PC-3 (cell line): Measurements from ENCODE around the gene LATS2. TPM values are rescaled to one million over a fixed set of nuclear protein-coding genes. Genes with fewer than 3 reads are reported as not detected.
A peak's percentile ranks its signal among the peaks of the same experiment; 100 is the strongest.
"Not testable (repeated sequence)": the region's sequence is repeated elsewhere in the genome, so short reads cannot be mapped to it uniquely, and the experiment has no call there.

Source experiments
- ATAC-seq: fragments of 200-7000 bp; cut with Tn5 transposase; 2 replicates; pipeline ENCODE4 v1.9.1; 2020; ENCODE audit warnings: mild to moderate bottlenecking, moderate library complexity
- BruUV-seq: library from RNA; stranded (reverse); fragments of 400-500 nt; replicated peaks from 2 replicates; lab custom pipeline; 2021; lab: Mats Ljungman, UMichigan
- CTCF ChIA-PET: fragments of 300-600 bp; sonication (Branson Sonifier 250); formaldehyde crosslinking; loops from one replicate; lab custom pipeline; 2022; ENCODE audit warnings: antibody characterized with exemption; lab: Charles Lee
- POLR2A ChIA-PET: fragments of 300-600 bp; sonication (Branson Sonifier 250); formaldehyde crosslinking; loops from one replicate; lab custom pipeline; 2022; ENCODE audit warnings: antibody characterized with exemption; ENCODE audit not compliant: unreplicated experiment; lab: Charles Lee
- DNase-seq: peaks from one replicate; pipeline ENCODE4 v3.0.0-alpha.2; 2015
- H2AFZ ChIP-seq: fragments of 300-600 bp; sonication (generic); 2 replicates; pipeline ENCODE4 v1.6.0; 2016; ENCODE audit warnings: antibody characterized with exemption, low read length
- H3F3A ChIP-seq: fragments of 300-600 bp; sonication (generic); one replicate; pipeline ENCODE4 v1.6.0; 2017; ENCODE audit warnings: antibody characterized with exemption, low read length, control low read depth, mild to moderate bottlenecking; ENCODE audit not compliant: unreplicated experiment
- H3K27ac ChIP-seq: fragments of 300-600 bp; sonication (generic); 2 replicates; pipeline ENCODE4 v1.5.1; 2016; ENCODE audit warnings: mild to moderate bottlenecking, low read length
- H3K27me3 ChIP-seq: fragments of 300-600 bp; sonication (generic); 2 replicates; pipeline ENCODE4 v1.6.1; 2016; ENCODE audit warnings: low read length, mixed read lengths
- H3K36me3 ChIP-seq: fragments of 300-600 bp; sonication (generic); 2 replicates; pipeline ENCODE4 v1.6.1; 2016; ENCODE audit warnings: low read depth, mixed run types, low read length, mixed read lengths
- H3K4me1 ChIP-seq: fragments of 300-600 bp; sonication (generic); 2 replicates; pipeline ENCODE4 v1.5.1; 2016; ENCODE audit warnings: low read length; ENCODE audit not compliant: insufficient read depth
- H3K4me2 ChIP-seq: fragments of 300-600 bp; sonication (generic); 2 replicates; pipeline ENCODE4 v1.6.0; 2016; ENCODE audit warnings: low read length
- H3K4me3 ChIP-seq: fragments of 300-600 bp; sonication (generic); 2 replicates; pipeline ENCODE4 v1.5.1; 2016; ENCODE audit warnings: mild to moderate bottlenecking, low read length, mixed read lengths
- H3K79me2 ChIP-seq: fragments of 300-600 bp; sonication (generic); 2 replicates; pipeline ENCODE4 v1.6.1; 2017; ENCODE audit warnings: low read length, mixed read lengths
- H3K9ac ChIP-seq: fragments of 300-600 bp; sonication (generic); 2 replicates; pipeline ENCODE4 v1.6.0; 2016; ENCODE audit warnings: mild to moderate bottlenecking, low read length
- H3K9me2 ChIP-seq: fragments of 300-600 bp; sonication (generic); replicated peaks from 2 replicates; pipeline ENCODE4 v1.6.1; 2016; ENCODE audit warnings: mixed run types, low read length, mixed read lengths
- H3K9me3 ChIP-seq: fragments of 300-600 bp; sonication (generic); 2 replicates; pipeline ENCODE4 v1.6.1; 2016; ENCODE audit warnings: low read length, mixed read lengths
- H4K20me1 ChIP-seq: fragments of 300-600 bp; sonication (generic); 2 replicates; pipeline ENCODE4 v1.6.1; 2016; ENCODE audit warnings: low read length, mixed read lengths
- CTCF ChIP-seq: fragments of 300-600 bp; sonication (generic); conservative IDR thresholded peaks from 2 replicates; pipeline ENCODE4 v1.5.1; 2017; ENCODE audit warnings: antibody characterized with exemption, low read depth, mild to moderate bottlenecking, low read length
- EZH2 ChIP-seq: fragments of 300-600 bp; sonication (generic); IDR thresholded peaks from one replicate; pipeline ENCODE4 v1.6.1; 2017; ENCODE audit warnings: antibody characterized with exemption, mild to moderate bottlenecking, low read length; ENCODE audit not compliant: unreplicated experiment
- EZH2phosphoT487 ChIP-seq: fragments of 300-600 bp; sonication (generic); IDR thresholded peaks from 2 replicates; pipeline ENCODE4 v1.6.1; 2018; ENCODE audit warnings: mild to moderate bottlenecking, antibody characterized with exemption, low read length, borderline replicate concordance
- intact Hi-C: fragments of 100-400 bp; cut with micrococcal nuclease; formaldehyde crosslinking; loops from 2 replicates; pipeline ENCODE4 v1.9.0; 2023
- total RNA-seq: library from RNA; depleted of rRNA; stranded (reverse); fragments of >200 nt; gene quantifications from 2 replicates; pipeline ENCODE4 v1.2.3, GENCODE V29; 2014

LATS2 gene
- total RNA-seq, 1 experiment from 2014 or later, result 11.0 TPM

GRCh38 chr13:20945952-20946383, 115.4 kb downstream of the LATS2 start:
- BruUV-seq, result no TSS peak
- ChIA-PET POLR2A (no interaction called here), CTCF (interaction anchor here (0.6 kb wide), 1 partner anchor 9 kb away, joined by 5 read pairs; no protein-coding TSS in a partner anchor)
- no peaks in the 10 kb centered on the region for H3K9me3 ChIP-seq
- intact Hi-C loops, result no loop called here
- H3K9ac ChIP-seq, result no peak overlapping the region
- no peak for ATAC-seq
- TF ChIP-seq CTCF, result no peak
- TF ChIP-seq EZH2, result no peak
- H3K4me2 ChIP-seq, result no peak overlapping the region
- no peaks in the 10 kb centered on the region for H3K27me3 ChIP-seq
- H3K4me3 ChIP-seq, result no peak overlapping the region
- no peaks in the 10 kb centered on the region for H3K36me3 ChIP-seq
- peaks cover 6% of the 10 kb centered on the region for H3K4me1 ChIP-seq
- no peak overlapping the region for H2AFZ ChIP-seq
- H4K20me1 ChIP-seq, result no peaks in the 10 kb centered on the region
- no peaks in the 10 kb centered on the region for H3F3A ChIP-seq
- H3K79me2 ChIP-seq, result no peaks in the 10 kb centered on the region
- no peak overlapping the region for H3K27ac ChIP-seq
- DNase-seq, result no peak
- no peaks in the 10 kb centered on the region for H3K9me2 ChIP-seq

GRCh38 chr13:20942938-20943559, 118.3 kb downstream of the LATS2 start:
- DNase-seq, result no peak
- Histone ChIP-seq H3K4me3 (peak overlapping the region; percentile 46), H3F3A (no peaks in the 10 kb centered on the region), H3K36me3 (no peaks in the 10 kb centered on the region), H3K9ac (peak overlapping the region; percentile 38; the same call in 1 of the 2 replicates), H3K4me1 (peaks cover 6% of the 10 kb centered on the region), H3K27ac (peak overlapping the region; percentile 65), H3K4me2 (peak overlapping the region; percentile 70), H4K20me1 (no peaks in the 10 kb centered on the region), H3K79me2 (no peaks in the 10 kb centered on the region), H3K9me3 (no peaks in the 10 kb centered on the region), H2AFZ (peak overlapping the region; percentile 56), H3K27me3 (no peaks in the 10 kb centered on the region), H3K9me2 (no peaks in the 10 kb centered on the region)
- intact Hi-C loops, result loop anchor here (1.0 to 2.0 kb wide), 6 partner anchors 72 to 536 kb away; partner anchors contain the start of gene LATS2
- TF ChIP-seq CTCF, result no peak
- TF ChIP-seq EZH2phosphoT487, result no peak
- no peak for TF ChIP-seq EZH2
- ChIA-PET POLR2A (interaction anchor here (0.6 to 0.9 kb wide), 4 partner anchors 15 to 234 kb away, joined by 3 to 7 read pairs (median 3); partner anchors contain the start of genes MRPL57 and SKA3), CTCF (interaction anchor here (0.6 to 1.1 kb wide), 5 partner anchors 34 to 237 kb away, joined by 3 to 11 read pairs (median 4); no protein-coding TSS in a partner anchor)
- no TSS peak for BruUV-seq
- peak; percentile 4; the same call in 1 of the 2 replicates for ATAC-seq

- H3K9me3 ChIP-seq, H3K4me1 ChIP-seq, H3K27ac ChIP-seq, intact Hi-C loops, H3K4me2 ChIP-seq, BruUV-seq, ATAC-seq, H3K4me3 ChIP-seq, H4K20me1 ChIP-seq, H2AFZ ChIP-seq, H3K9ac ChIP-seq, H3K27me3 ChIP-seq, H3K79me2 ChIP-seq, CTCF ChIA-PET, DNase-seq, H3K9me2 ChIP-seq, H3K36me3 ChIP-seq, POLR2A ChIA-PET, H3F3A ChIP-seq: not testable (repeated sequence)
These were observed 120.9 kb downstream of the LATS2 start for GRCh38 chr13:20940511-20940910.
